Activated CD8-positive, alpha-beta T cell treated with anti-CD3 and anti-CD28 coated beads for 36 hours (primary cell): ENCODE data around the gene FRMD6. TPM values are rescaled to one million over a fixed set of nuclear protein-coding genes. Genes with fewer than 3 reads are reported as not detected.

ENCODE experiments used
- ATAC-seq: fragments of 200-7000 bp; cut with Tn5 transposase; one replicate; pipeline ENCODE4 v1.10.0; 2021; ENCODE audit warnings: mild to moderate bottlenecking, moderate library complexity
- CTCF ChIA-PET: fragments of 350-600 bp; sonication (Branson Sonifier 250); formaldehyde crosslinking; loops from one replicate; lab custom pipeline; 2021; ENCODE audit warnings: antibody characterized with exemption; lab: Charles Lee
- POLR2A ChIA-PET: fragments of 350-600 bp; sonication (Branson Sonifier 250); formaldehyde crosslinking; loops from one replicate; lab custom pipeline; 2021; ENCODE audit warnings: antibody characterized with exemption; lab: Charles Lee
- DNase-seq: peaks from one replicate; pipeline ENCODE4 v3.0.0-alpha.2; 2020
- H3K27ac Mint-ChIP-seq: one replicate; pipeline ENCODE4 v1.8.0; 2021; ENCODE audit warnings: mild to moderate bottlenecking, mixed read lengths
- H3K27me3 Mint-ChIP-seq: one replicate; pipeline ENCODE4 v1.8.0; 2021; ENCODE audit warnings: mixed read lengths
- H3K36me3 Mint-ChIP-seq: one replicate; pipeline ENCODE4 v1.8.0; 2021; ENCODE audit warnings: low read depth, mixed read lengths
- H3K4me1 Mint-ChIP-seq: one replicate; pipeline ENCODE4 v1.8.0; 2021; ENCODE audit warnings: low read depth, mixed read lengths
- H3K4me3 Mint-ChIP-seq: one replicate; pipeline ENCODE4 v1.8.0; 2021; ENCODE audit warnings: mild to moderate bottlenecking, moderate library complexity, mixed read lengths
- H3K9me3 Mint-ChIP-seq: one replicate; pipeline ENCODE4 v1.8.0; 2021; ENCODE audit warnings: mixed read lengths
- CTCF ChIP-seq: fragments of 200-600 bp; IDR thresholded peaks from one replicate; pipeline ENCODE4 v1.8.0; 2022; ENCODE audit warnings: antibody characterized with exemption, mild to moderate bottlenecking
- intact Hi-C: fragments of 100-400 bp; cut with micrococcal nuclease; formaldehyde crosslinking; loops from one replicate; pipeline ENCODE4 v1.10.0; 2022
- total RNA-seq, 2 experiments: library from RNA; stranded (reverse); gene quantifications; one replicate each; pipeline ENCODE4 v1.2.3, GENCODE V29; 2021

FRMD6 gene
- total RNA-seq, 2 experiments from 2014 or later: 2.7 to 4.9 TPM

GRCh38 chr14:51707327-51707726 lies 55.6 kb downstream of the FRMD6 start:
- ATAC-seq (no peak), DNase-seq (no peak)
- no peak overlapping the region for H3K27ac Mint-ChIP-seq
- no peak for TF ChIP-seq CTCF
- intact Hi-C loops: no loop called here
- no peak overlapping the region for H3K4me3 Mint-ChIP-seq
- POLR2A ChIA-PET: no interaction called here
- H3K4me1 Mint-ChIP-seq: no peaks in the 10 kb centered on the region
- no peaks in the 10 kb centered on the region for H3K9me3 Mint-ChIP-seq
- H3K36me3 Mint-ChIP-seq: no peaks in the 10 kb centered on the region
- CTCF ChIA-PET: no interaction called here
- H3K27me3 Mint-ChIP-seq: no peaks in the 10 kb centered on the region

- intact Hi-C loops: no loop called here
- CTCF ChIA-PET: no interaction called here
- H3K27me3 Mint-ChIP-seq: no peaks in the 10 kb centered on the region
- DNase-seq (no peak), ATAC-seq (no peak)
- POLR2A ChIA-PET: no interaction called here
- H3K36me3 Mint-ChIP-seq: no peaks in the 10 kb centered on the region
- TF ChIP-seq CTCF: no peak
- no peak overlapping the region for H3K27ac Mint-ChIP-seq
- H3K4me1 Mint-ChIP-seq: no peaks in the 10 kb centered on the region
- H3K9me3 Mint-ChIP-seq: no peaks in the 10 kb centered on the region
- H3K4me3 Mint-ChIP-seq: no peak overlapping the region
Measured at GRCh38 chr14:51711505-51711904, 59.8 kb downstream of the FRMD6 start.

GRCh38 chr14:51715250-51715649 lies 63.5 kb downstream of the FRMD6 start:
- ATAC-seq (no peak), DNase-seq (no peak)
- Mint-ChIP-seq H3K4me3 (no peak overlapping the region), H3K9me3 (no peaks in the 10 kb centered on the region), H3K36me3 (no peaks in the 10 kb centered on the region), H3K27ac (no peak overlapping the region), H3K4me1 (no peaks in the 10 kb centered on the region), H3K27me3 (no peaks in the 10 kb centered on the region)
- POLR2A ChIA-PET: no interaction called here
- intact Hi-C loops: no loop called here
- CTCF ChIA-PET: interaction anchor here (0.8 kb wide), 1 partner anchor 63 kb away, joined by 3 read pairs; no protein-coding TSS in a partner anchor
- no peak for TF ChIP-seq CTCF

- Mint-ChIP-seq H3K36me3 (no peaks in the 10 kb centered on the region), H3K9me3 (no peaks in the 10 kb centered on the region), H3K27me3 (no peaks in the 10 kb centered on the region), H3K27ac (no peak overlapping the region), H3K4me3 (no peak overlapping the region), H3K4me1 (no peaks in the 10 kb centered on the region)
- ChIA-PET CTCF (no interaction called here), POLR2A (no interaction called here)
- no peak for TF ChIP-seq CTCF
- DNase-seq (no peak), ATAC-seq (no peak)
- intact Hi-C loops: no loop called here
Measured at GRCh38 chr14:51715742-51716141, 64.0 kb downstream of the FRMD6 start.

GRCh38 chr14:51716610-51717009 lies 64.9 kb downstream of the FRMD6 start:
- ChIA-PET CTCF (no interaction called here), POLR2A (no interaction called here)
- intact Hi-C loops: no loop called here
- H3K4me3 Mint-ChIP-seq: no peak overlapping the region
- H3K36me3 Mint-ChIP-seq: no peaks in the 10 kb centered on the region
- no peak overlapping the region for H3K27ac Mint-ChIP-seq
- no peak for ATAC-seq
- no peaks in the 10 kb centered on the region for H3K27me3 Mint-ChIP-seq
- no peak for TF ChIP-seq CTCF
- no peaks in the 10 kb centered on the region for H3K9me3 Mint-ChIP-seq
- H3K4me1 Mint-ChIP-seq: no peaks in the 10 kb centered on the region
- no peak for DNase-seq
